Stimulated activated CD4-positive, alpha-beta T cell treated with anti-CD3 and anti-CD28 coated beads, Interleukin-4, amount 100 ng/mL, for 24 hours (primary cell): ENCODE results near the gene CYP4A22.
A peak's percentile ranks its signal among the peaks of the same experiment; 100 is the strongest.
"Not testable (repeated sequence)": the region's sequence is repeated elsewhere in the genome, so short reads cannot be mapped to it uniquely, and the experiment has no call there.

ENCODE experiments used
- DNase-seq: peaks from one replicate; pipeline ENCODE4 v3.0.0-alpha.2; 2020

Gene CYP4A22

DNA sequence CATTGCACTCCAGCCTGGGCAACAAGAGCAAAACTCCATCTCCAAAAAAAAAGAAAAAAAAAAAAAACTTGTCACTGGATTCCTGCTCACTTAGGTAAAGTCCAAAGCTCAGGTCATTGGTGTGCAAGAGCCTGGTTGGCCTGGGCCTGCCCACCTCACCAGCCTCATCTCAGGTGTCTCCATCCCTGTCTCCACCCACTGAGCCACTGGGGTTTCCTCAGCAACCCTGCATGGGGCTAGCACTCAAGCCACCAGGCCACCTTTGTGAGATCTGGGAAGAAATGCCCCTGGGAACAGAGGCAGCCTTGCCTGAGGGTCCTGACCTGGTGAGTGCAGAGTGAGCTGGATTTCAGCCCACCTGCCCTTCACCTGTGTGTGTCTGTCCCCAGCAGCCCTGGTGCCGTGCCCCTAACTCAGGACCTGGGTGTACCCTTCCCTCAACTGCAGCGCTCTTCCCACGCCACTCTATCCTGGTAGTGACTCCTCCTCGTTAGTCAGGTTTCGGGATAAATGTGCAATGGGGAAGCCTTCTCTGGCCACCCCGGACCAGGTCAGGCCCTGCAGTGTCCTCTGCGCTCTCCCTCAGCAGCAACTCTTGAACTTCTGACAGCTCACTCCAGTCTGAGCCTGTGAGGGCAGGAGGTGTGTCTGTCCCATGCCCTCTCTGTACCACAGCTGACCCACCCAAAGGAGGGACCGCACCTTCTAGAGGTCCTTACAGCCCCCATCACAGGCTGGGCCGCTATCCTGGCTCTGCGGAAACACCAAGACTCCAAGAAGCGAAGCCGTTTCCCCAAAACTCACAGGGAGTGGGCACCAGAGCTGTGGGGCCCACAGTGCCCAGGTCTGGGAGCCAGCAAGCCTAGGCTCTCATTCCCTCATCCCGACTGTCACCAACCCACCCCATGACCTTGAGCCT, 49.3 kb downstream of the CYP4A22 start:
- DNase-seq: no peak

- DNase-seq: no peak
Observed at GRCh38 chr1:47187231-47187925, 50.1 kb downstream of the CYP4A22 start.

GRCh38 chr1:47187926-47188250, 50.6 kb downstream of the CYP4A22 start:
- no peak for DNase-seq

GRCh38 chr1:47188791-47189785, 51.8 kb downstream of the CYP4A22 start:
- DNase-seq: no peak

DNA sequence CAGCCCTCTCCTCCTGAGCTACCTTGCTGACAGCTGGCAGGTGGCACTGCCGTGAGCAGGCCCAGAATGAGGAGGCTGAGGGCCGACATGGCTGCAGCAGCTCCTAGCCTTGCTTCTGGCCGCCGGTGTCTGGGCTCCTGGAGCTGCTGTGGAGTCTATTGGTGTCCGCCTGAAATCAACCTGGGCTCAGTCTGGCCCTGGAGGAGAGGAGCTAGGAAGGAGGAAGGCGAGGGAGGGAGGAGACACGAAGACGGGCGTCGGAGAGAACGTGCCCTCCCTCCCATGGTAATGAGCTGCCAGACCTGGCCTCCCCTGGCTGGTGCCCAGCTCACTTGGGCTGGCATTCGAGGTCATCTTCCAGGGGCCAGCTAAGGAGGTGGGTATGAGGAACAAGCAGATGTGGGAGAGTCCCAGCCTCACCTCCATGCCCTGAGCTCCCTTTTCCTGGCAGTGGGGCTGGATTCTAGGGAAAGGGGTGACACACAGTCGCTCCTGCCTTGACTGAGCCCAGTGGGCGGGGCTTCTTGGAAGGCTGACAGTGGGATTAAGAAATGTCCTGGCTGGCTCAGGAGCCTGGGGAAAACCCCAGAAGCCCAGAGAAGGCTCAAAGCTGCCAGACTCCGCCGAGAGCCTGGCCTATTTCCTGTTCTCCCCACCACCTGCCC, 52.7 kb downstream of the CYP4A22 start, which contains the start of gene PDZK1IP1:
Gene PDZK1IP1 (minus strand): TSS at position 193 of the 665 bp plus-strand sequence. CDS start 104 bp downstream, at position 89.
- DNase-seq: no peak

GRCh38 chr1:47190509-47190855, 53.2 kb downstream of the CYP4A22 start:
- DNase-seq: no peak

DNA sequence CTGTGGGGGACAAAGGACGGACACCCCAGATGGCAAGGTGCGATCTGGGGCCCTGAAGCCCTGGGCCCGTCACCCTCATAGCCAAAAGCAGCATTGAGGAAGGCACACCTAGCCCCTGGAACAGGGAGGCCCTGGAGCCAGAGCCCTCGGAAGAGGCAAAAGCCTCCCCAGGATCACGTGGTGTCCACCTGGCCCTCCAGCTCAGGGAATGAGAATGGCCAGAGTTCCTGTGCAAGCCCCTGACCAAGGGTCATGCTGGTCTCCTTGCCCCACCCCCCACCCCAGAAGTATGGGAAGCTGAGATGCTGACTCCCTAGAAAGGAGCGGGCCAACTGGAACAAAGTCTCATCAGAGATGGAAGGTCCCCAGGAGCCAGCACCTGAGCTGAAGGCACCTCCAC, 53.6 kb downstream of the CYP4A22 start:
- no peak for DNase-seq

GRCh38 chr1:47191940-47192457, 54.8 kb downstream of the CYP4A22 start:
- no peak for DNase-seq

DNA sequence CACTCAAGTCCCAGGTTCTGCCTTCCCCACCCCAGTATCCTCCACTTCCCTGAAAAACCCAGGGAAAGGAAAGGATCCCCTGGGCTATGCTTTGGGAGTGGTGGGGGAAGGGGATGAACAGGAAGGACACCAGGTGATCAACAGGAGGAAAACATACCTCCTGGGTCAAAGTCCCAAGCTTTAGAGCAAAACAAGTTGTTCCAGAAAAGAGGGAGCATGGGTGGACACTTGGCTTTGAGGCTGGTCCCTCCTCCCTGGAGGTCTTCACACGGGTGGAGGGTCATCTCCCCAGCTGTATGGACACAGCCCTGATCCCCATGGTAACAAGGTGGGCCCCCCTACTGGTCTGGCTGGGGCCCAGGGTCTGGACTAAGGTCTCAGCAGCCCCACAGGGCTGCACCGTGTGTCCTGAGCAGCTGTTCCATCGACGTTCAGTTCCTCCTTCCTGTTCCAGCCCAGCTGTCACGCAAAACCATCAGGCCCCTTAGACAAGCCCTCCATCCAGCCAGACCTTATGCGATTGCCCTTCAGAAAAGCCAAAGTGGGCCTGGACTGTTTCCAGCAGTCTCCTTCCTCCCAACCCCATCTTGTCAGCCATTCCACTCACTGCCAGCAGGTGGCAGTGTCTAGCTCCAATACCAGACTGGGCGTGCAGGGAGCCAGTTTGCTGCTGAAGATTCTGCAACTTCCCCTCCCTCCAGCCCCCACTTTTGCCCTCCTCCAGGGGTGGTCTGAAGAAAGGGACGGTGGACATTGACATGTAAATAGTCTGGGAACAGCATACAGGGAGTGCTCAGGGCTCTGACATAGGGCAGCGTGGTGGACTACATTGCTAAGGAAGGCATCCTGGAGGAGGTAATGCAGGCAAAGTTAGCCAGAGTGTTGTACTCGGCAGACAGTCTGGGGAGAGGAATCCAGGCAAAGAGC, 55.5 kb downstream of the CYP4A22 start:
- DNase-seq: peak; percentile 73

DNA sequence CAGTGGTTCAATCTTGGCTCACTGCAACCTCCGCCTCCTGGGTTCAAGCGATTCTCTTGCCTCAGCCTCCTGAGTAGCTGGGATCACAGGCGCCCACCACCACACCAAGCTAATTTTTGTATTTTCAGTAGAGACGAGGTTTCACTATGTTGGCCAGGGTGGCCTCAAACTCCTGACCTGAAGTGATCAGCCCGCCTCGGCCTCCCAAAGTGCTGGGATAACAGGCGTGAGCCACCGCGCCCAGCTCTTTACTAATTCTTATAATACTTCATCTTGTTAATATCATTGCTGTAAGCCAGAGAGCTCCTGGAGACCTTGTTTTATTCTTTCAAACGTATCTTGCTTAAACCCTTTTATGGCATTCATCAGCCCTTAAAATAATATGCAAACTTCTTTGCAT, 56.3 kb downstream of the CYP4A22 start:
- DNase-seq: not testable (repeated sequence)

GRCh38 chr1:47194311-47194710, 57.1 kb downstream of the CYP4A22 start:
- DNase-seq: no peak

- not testable (repeated sequence) for DNase-seq
Observed at GRCh38 chr1:47195981-47196380, 58.7 kb downstream of the CYP4A22 start.

DNA sequence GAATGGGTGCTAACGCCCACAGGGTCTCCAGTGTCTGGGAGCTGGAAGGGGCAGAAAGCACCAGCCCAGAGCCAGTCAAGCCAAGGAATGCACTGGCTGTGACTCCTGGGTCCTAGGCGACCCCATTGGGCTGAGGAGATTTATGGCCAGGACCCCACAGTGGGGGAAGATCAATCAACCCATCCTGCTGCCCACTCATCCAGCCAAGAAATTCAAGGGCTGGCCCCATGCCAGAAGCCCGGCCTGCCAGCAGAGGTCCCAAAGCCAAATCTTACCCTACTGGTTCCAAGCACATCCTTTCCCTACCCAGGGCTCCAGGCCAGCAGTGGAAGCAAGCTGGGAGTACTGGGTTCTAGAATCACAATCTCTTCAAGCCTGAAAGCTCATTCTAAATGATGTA, 59.4 kb downstream of the CYP4A22 start:
- no peak for DNase-seq

- DNase-seq: no peak
Observed at GRCh38 chr1:47198214-47198613, 61.0 kb downstream of the CYP4A22 start.
